HepG2 (cell line): ENCODE measurements around the gene MTREX. TPM values are rescaled to one million over a fixed set of nuclear protein-coding genes. Genes with fewer than 3 reads are reported as not detected.

ENCODE experiments used
- ARNTL ChIP-seq: sonication (generic); formaldehyde crosslinking; IDR thresholded peaks from 2 replicates; pipeline ENCODE4 v1.4.0; 2020; ENCODE audit warnings: mild to moderate bottlenecking, missing genetic modification reagents
- ELF3 ChIP-seq: IDR thresholded peaks from 2 replicates; pipeline ENCODE4 v1.6.1; 2016; ENCODE audit warnings: missing genetic modification reagents, missing compliant biosample characterization
- HCFC1 ChIP-seq: fragments of 150-350 bp; IDR thresholded peaks from 2 replicates; pipeline ENCODE4 v1.6.1; 2014; ENCODE audit warnings: low read depth, low read length
- POLR2AphosphoS2 ChIP-seq: IDR thresholded peaks from 2 replicates; pipeline ENCODE4 v1.6.1; 2011; ENCODE audit warnings: low read depth, low read length, improper control_type of control experiment
- RXRA ChIP-seq: sonication (generic); formaldehyde crosslinking; IDR thresholded peaks from 2 replicates; pipeline ENCODE4 v1.5.1; 2020; ENCODE audit warnings: missing genetic modification reagents
- SNAPC2 ChIP-seq: sonication (generic); formaldehyde crosslinking; IDR thresholded peaks from 2 replicates; pipeline ENCODE4 v1.8.1; 2022; ENCODE audit warnings: mild to moderate bottlenecking, missing genetic modification reagents
- ZNF232 ChIP-seq: sonication (generic); formaldehyde crosslinking; IDR thresholded peaks from 2 replicates; pipeline ENCODE4 v1.4.0; 2020; ENCODE audit warnings: missing genetic modification reagents, borderline replicate concordance
- ZNF350 ChIP-seq: sonication (generic); formaldehyde crosslinking; IDR thresholded peaks from 2 replicates; pipeline ENCODE4 v1.4.0; 2020; ENCODE audit warnings: mild to moderate bottlenecking, low read depth, missing genetic modification reagents, borderline replicate concordance
- ZNF512 ChIP-seq: sonication (generic); formaldehyde crosslinking; IDR thresholded peaks from 2 replicates; pipeline ENCODE4 v1.4.0; 2020; ENCODE audit warnings: mild to moderate bottlenecking, missing genetic modification reagents
- polyA plus RNA-seq, 8 experiments: library from polyadenylated mRNA; depleted of rRNA in 3 of 8; stranded (reverse) in 7 of 8; unstranded in 1 of 8; fragments of >200 nt; fragmentation: Illumina TruSeq in 4 of 8; extraction: Trizol in 4 of 8; gene quantifications; 2 replicates each; pipeline versions ENCODE4 v1.2.1 to v1.2.3, GENCODE V29; 2011 to 2016; ENCODE audit warnings: low read depth in 4 of 8, missing spikeins in 1 of 8, mixed read lengths in 1 of 8; ENCODE audit not compliant: insufficient read depth in 1 of 8
- total RNA-seq, 5 experiments: library from RNA; depleted of rRNA; stranded (reverse); fragments of >200 nt; fragmentation: Illumina TruSeq; extraction: Trizol; gene quantifications; 2 replicates each; pipeline ENCODE4 v1.2.3, GENCODE V29; 2016; ENCODE audit warnings: low read depth in 1 of 5
- TF ChIP-seq, protein P1 (sequence below): conservative IDR thresholded peaks from 2 replicates; pipeline ENCODE4 v1.6.1; 2018; ENCODE audit warnings: missing genetic modification reagents
- TF ChIP-seq, protein P2 (sequence below): sonication (generic); formaldehyde crosslinking; IDR thresholded peaks from 2 replicates; pipeline ENCODE4 v1.5.1; 2020; ENCODE audit warnings: missing genetic modification reagents, mild to moderate bottlenecking, borderline replicate concordance
- TF ChIP-seq, protein P3 (sequence below): sonication (generic); formaldehyde crosslinking; IDR thresholded peaks from one replicate; pipeline ENCODE4 v1.5.1; 2020; ENCODE audit warnings: mild to moderate bottlenecking, missing genetic modification reagents; ENCODE audit errors: not compliant biosample characterization
- TF ChIP-seq, protein P4 (sequence below): sonication (generic); formaldehyde crosslinking; IDR thresholded peaks from 2 replicates; pipeline ENCODE4 v1.8.1; 2023; ENCODE audit warnings: mild to moderate bottlenecking, missing genetic modification reagents, borderline replicate concordance

The MTREX gene
- total and polyA plus RNA-seq, 2 of the 13 experiments (the other 11 are each of a cell fraction or from before 2014, with no cell fraction given), result 16.4 to 91.5 TPM

GRCh38 chr5:55307383-55308253 is at the start of gene MTREX, which contains the start of gene DHX29 (continued):
- TF ChIP-seq, protein P1, sequence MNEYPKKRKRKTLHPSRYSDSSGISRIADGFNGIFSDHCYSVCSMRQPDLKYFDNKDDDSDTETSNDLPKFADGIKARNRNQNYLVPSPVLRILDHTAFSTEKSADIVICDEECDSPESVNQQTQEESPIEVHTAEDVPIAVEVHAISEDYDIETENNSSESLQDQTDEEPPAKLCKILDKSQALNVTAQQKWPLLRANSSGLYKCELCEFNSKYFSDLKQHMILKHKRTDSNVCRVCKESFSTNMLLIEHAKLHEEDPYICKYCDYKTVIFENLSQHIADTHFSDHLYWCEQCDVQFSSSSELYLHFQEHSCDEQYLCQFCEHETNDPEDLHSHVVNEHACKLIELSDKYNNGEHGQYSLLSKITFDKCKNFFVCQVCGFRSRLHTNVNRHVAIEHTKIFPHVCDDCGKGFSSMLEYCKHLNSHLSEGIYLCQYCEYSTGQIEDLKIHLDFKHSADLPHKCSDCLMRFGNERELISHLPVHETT (CRISPR knock-in tag), result peak; percentile 77; the same call in 1 of the 2 replicates
- TF ChIP-seq HCFC1, result peak; percentile 42; the same call in 1 of the 2 replicates
- peak; percentile 86 for TF ChIP-seq ZNF350 (CRISPR knock-in tag)
- TF ChIP-seq ELF3 (CRISPR knock-in tag), result 0 out of 2 replicates have a peak, but pooled peaks have one; percentile 9
- TF ChIP-seq SNAPC2 (CRISPR knock-in tag), result no peak
- no peak for TF ChIP-seq ARNTL (CRISPR knock-in tag)
- TF ChIP-seq ZNF512 (CRISPR knock-in tag), result 0 out of 2 replicates have a peak, but pooled peaks have one; percentile 36
- peak; percentile 36; the same call in 1 of the 2 replicates for TF ChIP-seq POLR2AphosphoS2
- peak; percentile 61 for TF ChIP-seq RXRA (CRISPR knock-in tag)
- TF ChIP-seq, protein P2, sequence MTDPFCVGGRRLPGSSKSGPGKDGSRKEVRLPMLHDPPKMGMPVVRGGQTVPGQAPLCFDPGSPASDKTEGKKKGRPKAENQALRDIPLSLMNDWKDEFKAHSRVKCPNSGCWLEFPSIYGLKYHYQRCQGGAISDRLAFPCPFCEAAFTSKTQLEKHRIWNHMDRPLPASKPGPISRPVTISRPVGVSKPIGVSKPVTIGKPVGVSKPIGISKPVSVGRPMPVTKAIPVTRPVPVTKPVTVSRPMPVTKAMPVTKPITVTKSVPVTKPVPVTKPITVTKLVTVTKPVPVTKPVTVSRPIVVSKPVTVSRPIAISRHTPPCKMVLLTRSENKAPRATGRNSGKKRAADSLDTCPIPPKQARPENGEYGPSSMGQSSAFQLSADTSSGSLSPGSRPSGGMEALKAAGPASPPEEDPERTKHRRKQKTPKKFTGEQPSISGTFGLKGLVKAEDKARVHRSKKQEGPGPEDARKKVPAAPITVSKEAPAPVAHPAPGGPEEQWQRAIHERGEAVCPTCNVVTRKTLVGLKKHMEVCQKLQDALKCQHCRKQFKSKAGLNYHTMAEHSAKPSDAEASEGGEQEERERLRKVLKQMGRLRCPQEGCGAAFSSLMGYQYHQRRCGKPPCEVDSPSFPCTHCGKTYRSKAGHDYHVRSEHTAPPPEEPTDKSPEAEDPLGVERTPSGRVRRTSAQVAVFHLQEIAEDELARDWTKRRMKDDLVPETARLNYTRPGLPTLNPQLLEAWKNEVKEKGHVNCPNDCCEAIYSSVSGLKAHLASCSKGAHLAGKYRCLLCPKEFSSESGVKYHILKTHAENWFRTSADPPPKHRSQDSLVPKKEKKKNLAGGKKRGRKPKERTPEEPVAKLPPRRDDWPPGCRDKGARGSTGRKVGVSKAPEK (CRISPR knock-in tag), result no peak
- TF ChIP-seq, protein P3, sequence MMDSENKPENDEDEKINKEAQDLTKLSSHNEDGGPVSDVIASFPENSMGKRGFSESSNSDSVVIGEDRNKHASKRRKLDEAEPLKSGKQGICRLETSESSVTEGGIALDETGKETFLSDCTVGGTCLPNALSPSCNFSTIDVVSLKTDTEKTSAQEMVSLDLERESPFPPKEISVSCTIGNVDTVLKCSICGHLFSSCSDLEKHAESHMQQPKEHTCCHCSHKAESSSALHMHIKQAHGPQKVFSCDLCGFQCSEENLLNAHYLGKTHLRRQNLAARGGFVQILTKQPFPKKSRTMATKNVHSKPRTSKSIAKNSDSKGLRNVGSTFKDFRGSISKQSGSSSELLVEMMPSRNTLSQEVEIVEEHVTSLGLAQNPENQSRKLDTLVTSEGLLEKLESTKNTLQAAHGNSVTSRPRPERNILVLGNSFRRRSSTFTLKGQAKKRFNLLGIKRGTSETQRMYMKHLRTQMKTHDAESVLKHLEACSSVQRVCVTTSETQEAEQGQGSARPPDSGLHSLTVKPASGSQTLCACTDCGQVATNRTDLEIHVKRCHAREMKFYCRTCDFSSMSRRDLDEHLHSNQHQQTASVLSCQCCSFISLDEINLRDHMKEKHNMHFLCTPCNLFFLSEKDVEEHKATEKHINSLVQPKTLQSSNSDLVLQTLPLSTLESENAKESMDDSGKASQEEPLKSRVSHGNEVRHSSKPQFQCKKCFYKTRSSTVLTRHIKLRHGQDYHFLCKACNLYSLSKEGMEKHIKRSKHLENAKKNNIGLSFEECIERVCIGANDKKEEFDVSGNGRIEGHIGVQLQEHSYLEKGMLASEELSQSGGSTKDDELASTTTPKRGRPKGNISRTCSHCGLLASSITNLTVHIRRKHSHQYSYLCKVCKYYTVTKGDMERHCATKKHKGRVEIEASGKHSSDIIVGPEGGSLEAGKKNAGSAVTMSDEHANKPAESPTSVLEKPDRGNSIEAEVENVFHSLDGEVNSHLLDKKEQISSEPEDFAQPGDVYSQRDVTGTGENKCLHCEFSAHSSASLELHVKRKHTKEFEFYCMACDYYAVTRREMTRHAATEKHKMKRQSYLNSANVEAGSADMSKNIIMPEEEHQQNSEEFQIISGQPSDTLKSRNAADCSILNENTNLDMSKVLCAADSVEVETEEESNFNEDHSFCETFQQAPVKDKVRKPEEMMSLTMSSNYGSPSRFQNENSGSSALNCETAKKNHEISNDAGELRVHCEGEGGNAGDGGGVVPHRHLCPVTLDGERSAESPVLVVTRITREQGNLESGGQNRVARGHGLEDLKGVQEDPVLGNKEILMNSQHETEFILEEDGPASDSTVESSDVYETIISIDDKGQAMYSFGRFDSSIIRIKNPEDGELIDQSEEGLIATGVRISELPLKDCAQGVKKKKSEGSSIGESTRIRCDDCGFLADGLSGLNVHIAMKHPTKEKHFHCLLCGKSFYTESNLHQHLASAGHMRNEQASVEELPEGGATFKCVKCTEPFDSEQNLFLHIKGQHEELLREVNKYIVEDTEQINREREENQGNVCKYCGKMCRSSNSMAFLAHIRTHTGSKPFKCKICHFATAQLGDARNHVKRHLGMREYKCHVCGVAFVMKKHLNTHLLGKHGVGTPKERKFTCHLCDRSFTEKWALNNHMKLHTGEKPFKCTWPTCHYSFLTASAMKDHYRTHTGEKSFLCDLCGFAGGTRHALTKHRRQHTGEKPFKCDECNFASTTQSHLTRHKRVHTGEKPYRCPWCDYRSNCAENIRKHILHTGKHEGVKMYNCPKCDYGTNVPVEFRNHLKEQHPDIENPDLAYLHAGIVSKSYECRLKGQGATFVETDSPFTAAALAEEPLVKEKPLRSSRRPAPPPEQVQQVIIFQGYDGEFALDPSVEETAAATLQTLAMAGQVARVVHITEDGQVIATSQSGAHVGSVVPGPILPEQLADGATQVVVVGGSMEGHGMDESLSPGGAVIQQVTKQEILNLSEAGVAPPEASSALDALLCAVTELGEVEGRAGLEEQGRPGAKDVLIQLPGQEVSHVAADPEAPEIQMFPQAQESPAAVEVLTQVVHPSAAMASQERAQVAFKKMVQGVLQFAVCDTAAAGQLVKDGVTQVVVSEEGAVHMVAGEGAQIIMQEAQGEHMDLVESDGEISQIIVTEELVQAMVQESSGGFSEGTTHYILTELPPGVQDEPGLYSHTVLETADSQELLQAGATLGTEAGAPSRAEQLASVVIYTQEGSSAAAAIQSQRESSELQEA (CRISPR knock-in tag), result peak; percentile 71
- TF ChIP-seq ZNF232 (CRISPR knock-in tag), result peak; percentile 37; the same call in 1 of the 2 replicates
- TF ChIP-seq, protein P4, sequence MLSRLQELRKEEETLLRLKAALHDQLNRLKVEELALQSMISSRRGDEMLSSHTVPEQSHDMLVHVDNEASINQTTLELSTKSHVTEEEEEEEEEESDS, result 0 out of 2 replicates have a peak, but pooled peaks have one; percentile 63
